NCI-H510A (cell line): ENCODE measurements around the gene UNC93A.
"Not testable (repeated sequence)": the region's sequence is repeated elsewhere in the genome, so short reads cannot be mapped to it uniquely, and the experiment has no call there.

Source experiments
- DNase-seq: peaks from one replicate; lab custom pipeline; 2025; lab: John Stamatoyannopoulos, UW

The UNC93A gene

DNA sequence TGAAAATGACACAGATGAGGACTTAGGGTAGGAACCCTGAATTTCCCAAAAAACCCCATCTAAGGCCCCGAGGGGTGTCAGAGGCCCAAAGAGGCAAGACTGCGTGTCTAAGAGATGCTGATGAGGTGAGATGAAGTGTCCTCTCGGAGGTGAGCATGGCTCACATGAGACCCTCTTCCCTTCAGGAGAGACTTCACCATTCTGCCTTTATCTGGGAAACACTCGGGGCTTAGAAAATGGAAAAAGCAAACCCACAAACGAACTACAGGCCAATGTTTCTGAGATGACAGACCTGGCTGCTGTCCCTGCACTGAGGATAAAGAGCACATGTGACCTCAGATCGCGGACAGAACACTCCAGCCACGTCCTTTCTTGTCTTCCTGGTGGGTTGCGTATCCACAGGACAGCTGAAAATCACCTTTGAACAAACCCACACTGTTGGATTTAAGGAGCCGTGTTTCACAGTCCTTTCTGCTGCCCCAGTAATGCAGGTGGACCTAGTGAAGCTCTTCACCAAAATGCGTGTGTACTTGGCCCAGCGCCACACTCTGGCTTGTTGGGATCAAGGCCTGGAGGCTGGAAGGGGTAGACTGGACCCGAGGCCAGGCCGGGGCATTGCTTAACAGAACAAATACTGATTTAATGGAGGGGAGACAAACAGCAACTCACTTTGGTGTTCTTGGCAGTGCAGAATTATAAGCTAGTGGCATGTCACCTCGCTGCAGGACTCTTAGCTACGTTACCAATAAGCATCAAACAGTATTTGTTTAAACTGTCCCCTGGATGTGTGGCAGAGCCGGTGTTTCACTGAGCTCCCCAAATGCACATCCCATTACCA is 18.5 kb downstream of the UNC93A start:
- not testable (repeated sequence) for DNase-seq

DNA sequence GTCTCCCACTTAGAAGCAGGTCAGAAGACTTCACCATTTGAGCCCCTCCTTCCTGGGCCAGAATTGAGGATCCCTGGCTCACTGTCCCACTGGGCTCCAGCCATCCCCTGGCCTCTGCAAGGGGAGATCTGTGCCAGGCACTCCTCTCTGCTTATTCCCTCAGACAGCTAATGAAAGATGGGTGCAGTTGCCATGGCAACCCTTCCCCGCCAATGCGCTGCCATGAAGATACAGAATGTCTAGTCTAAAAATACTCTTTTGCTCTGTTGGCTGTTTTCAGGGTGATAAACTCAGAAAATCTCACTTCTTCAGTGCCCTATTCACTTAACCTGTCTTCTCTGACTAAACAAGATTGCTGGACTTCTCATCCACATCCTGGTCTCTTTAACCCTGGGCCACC is 20.2 kb downstream of the UNC93A start:
- no peak for DNase-seq

DNA sequence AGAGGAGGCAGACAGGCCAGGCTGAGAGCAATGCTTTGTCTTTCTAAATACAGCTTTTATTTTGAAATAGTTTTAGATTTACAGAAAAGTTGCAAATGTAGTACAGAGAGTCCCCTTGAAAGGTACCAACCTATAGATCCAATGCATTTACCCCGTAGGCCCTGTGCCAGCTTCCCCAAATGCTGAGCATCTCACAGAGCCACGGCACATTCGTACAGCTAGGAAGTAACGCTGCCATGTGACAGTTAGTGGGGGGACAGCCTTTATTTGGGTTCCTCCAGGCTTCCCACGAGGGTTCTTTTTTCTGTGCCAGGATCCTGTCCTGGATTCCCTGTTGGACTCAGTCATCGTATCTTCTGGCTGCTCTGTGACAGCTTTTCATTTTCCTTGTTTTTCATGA is 20.6 kb downstream of the UNC93A start:
- not testable (repeated sequence) for DNase-seq

DNA sequence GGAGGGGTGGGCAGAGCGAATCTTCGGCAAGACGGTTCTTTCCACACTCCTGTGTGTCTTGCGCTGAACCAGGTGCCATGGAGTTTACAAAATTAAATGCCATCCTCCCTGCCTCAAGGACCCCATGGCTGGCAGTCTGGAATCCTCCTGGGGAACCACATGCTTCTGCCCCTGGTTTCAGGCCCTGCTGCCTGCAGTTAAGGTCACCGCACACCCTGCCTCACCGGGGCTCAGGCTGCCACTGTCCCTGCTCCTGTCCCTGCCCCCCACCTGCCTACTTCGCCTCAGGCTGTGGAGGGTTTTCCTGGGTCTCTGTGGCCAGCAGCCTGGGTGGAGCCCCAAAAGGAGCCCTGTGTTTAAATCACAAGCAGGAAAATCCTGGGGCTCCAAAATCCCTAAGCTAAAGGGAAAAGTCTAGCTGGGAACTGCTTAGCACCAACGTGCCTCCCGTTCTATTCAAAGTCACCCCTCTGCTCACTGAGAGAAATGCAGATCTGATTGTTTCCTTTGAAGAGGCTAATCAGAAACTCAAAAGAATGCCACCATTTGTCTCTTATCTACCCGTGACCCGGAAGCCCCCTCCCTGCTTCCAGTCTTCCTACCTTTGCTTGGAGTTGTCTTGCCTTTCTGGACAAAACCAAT is 23.2 kb downstream of the UNC93A start:
- DNase-seq, result no peak

DNA sequence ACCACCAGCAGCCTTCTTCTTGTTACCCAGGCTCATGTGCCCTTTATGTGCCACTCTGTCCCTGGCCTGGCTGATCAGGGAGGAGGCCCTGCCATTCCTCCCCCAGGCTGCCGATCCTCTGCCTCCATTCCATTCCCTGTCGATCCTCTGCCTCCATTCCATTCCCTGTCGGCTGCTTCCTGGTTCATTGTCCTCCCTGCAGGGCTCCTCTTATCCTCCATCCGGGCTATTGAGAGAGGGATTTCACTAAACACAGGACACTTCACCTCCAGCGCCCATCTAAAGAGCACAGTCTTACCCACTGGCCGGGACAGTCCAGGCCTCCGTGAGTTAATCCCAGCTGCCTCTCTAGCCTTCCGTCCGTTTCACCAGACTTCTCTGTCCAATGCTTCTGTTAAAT is 26.1 kb downstream of the UNC93A start:
- DNase-seq, result no peak

DNA sequence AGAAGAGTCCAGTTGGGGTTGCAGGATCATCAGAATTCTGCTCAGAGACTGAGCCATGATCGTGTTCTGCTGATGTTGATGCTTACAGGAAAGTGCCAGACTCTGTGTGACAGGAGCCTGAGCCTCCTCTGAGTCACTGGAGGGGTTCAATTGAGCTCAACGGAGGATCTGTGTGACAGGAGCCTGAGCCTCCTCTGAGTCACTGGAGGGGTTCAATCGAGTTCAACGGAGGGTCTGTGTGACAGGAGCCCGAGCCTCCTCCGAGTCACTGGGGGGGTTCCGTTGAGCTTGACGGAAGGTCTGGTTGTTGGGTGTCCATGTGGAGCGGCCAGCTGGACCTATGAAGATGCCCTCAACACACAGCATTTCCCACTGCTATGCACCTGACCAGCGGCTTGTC is 27.2 kb downstream of the UNC93A start:
- DNase-seq, result not testable (repeated sequence)

DNA sequence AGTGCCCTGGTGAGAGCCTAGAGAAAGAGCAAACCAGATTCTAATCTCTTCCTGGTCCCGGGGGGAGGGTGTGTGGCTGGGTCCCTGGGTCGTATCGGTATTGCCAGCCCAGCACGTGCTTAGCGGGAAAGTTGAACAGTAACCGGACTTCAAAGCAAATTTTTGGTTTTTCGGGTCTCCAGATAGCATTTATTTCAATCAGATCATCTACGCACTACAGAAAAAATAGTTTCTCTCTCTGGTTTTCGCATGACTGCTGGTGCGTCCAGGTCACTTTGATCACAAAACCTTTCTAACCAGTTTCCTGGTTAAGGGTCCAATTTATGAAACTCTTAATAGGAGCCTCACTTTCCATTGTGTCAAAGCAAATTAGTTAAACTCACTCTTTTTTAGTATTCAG is 27.7 kb downstream of the UNC93A start:
- not testable (repeated sequence) for DNase-seq

DNA sequence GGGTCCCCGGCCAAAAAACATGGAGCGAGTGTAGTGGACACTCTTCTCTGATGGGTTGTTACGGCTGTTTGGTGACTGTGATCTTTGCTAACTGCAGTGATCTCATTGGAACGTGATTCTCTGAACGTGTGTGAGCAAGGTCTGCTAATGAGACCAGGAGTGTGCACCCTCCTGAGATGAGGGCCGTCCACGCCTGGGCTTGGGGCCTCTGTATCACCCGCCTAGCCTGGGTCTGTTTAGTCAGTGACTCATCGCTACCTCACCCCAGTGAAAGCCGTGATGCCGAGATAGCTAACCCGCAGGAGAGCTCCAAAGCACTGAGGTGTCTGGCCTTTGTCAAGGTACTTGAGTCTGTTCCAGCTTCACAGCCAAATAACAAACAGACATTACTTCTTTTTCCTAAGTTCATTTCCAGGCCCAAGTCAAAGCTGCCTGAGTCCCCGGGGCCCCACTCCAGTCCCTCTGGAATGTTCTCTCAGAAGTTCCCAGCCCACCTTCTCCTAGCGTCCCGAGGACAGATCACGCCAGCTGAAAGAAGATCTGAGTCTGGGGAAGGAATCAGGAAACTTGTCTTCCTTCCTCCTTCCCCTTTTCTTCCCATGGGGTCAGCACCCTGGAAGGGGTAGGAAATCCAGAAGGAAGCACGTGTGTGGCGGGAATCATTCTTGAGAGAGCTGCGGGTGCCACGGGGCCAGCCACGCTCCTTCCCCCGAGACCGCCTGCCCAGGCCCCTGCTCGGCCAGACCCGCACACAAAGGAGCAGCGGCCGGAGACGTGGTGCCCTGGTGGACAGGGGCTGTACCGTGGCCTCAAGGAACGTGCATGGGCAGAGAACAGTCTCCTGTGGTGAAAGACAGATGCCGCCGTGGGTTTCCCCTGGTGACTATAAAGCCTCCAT is 29.0 kb downstream of the UNC93A start:
- DNase-seq, result peak; percentile 24

DNA sequence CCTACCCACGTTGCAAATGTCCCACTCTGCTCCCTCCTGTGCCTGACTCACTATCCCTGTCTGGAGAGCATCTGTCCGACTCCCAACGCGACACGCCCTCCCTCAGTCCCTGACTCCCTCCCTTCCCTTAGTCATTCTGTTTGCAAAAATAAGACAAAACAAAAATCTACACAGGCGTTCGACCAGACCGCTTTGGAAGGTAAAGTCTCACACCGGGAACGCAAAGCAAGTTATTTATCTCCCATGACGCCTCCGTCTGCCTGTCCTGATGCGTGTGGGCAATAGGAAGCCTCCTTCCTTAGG is 29.6 kb downstream of the UNC93A start:
- DNase-seq, result not testable (repeated sequence)

DNA sequence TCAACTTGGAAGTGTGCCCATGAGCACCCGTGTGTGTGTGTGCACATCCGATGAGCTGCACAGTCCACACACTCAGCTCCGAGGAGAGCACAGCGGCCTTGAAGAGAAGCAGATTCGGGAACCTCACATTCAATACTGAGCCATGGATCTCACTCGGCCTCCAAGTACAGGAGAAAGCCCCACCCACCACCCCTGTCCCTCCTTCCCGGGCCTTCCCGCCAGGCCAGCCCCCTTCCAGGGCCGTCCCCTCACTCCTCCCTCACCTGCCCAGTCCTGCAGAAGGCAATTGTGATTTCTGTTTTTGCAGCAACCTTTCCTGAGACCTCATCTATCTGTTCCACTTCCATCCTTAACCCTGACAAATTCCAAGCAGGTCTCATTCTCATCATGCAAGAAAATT is 30.1 kb downstream of the UNC93A start:
- DNase-seq, result not testable (repeated sequence)

DNA sequence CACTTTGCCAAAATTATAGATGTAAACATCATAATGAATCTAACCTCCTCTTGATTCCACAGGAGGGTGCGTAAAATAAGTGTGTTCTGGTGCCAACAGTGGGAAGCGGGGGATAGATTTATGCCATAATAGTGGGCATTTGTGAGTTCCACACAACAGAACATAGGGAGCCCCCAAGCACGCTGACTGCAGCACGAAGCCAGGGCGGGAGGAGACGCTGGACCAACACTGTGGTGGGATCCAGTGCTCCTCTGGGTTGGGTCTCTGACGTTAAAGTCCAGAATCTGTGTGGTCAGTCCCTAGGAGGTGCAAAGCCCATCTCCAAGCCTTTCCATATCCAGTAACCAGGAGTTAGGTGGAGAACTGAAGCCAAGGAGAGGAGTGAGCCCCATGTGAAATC is 32.0 kb downstream of the UNC93A start:
- DNase-seq, result no peak

DNA sequence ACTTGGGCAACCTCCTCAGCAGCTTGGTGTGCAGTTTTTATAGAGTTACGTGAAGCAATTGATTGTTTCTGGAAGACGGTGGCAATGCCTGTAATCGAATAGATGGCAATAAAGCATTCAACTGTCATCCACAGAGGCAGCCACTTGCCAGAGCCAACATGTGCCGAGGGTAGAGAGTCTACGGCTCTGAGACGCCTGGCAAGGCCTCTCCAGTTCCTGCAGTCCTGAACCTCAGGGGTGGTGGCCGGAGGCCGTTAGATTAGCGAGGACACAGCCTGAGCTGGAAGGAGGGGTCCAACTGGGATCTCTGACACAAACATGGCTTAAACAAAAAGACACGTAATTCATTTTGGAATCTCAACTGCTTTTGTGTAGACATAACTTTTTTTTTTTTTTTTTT is 33.0 kb downstream of the UNC93A start:
- no peak for DNase-seq

DNA sequence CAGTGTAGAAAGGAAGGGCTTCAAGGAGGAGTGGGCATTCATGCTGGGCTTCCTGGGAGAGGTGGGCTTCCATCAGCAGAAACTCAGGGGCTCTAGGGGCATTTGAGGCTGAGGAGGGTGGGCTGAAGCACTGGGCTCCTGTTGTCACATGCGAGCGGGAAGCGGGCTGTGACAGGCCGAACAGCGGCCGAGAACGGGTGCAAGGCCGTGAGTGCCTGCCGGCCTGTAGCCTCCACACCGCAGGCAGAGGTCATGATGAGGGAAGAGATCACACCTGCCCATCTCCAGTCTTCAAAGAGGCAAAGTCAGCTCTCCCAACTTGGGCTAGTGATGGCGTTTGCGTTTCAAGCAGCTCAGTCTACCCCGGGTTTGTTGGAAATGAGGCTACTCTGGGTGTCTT is 34.7 kb downstream of the UNC93A start:
- no peak for DNase-seq

DNA sequence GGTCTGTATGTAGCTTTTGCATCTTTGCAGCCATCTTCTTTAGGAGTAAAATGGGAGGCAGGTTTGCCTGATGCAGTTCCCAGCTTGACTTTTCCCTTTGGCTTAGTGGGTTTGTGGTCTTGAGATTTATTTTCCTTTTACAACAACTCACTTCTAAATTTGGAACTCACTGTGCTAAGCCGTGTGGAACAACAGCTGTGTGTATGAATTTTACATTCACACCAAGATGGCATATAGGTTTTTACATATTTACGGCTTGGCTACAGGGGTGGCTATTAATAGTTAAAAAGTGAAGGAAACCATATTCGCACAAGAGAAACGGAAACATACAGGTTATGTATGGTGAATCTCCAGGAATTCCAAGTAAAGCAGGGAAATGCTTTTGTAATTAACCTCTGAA is 36.3 kb downstream of the UNC93A start:
- no peak for DNase-seq

DNA sequence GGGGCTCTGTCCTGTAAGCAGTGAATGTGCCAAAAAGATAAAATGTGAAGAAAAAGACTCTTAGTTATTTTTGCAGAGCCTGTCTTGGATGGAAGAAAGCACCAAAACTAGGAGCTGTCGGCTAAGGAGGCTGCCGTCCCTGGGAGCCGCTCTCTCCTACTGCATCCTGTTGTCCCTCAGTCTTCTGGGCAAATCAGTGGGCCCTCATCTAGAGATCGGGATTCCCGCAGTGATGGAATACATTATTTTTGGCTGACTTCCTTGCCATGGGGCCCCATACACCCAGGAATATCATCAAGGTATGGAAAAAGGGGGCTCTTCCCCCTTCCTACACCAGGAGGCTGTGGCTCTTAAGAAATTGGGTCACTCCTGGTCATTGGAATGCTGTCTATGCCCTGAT is 37.0 kb downstream of the UNC93A start:
- no peak for DNase-seq

DNA sequence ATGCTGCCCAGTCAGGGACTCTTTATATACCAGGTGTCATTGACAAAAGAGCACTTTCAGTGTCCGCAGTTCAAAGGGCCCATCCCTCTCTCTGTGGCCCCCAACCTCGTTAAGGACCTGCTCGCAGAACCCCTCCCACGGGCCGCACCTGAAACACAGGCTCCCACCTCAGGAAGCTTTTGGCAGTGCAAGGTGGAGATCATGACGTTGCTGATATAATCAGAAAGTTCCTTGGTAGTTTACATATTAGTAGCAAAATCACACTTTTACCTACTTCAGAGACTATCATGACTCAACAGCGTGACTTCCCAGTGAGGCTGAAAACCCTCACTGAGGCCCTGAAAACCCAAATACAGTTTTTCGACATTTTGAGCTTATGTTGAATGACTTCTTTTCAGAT is 37.9 kb downstream of the UNC93A start:
- no peak for DNase-seq

DNA sequence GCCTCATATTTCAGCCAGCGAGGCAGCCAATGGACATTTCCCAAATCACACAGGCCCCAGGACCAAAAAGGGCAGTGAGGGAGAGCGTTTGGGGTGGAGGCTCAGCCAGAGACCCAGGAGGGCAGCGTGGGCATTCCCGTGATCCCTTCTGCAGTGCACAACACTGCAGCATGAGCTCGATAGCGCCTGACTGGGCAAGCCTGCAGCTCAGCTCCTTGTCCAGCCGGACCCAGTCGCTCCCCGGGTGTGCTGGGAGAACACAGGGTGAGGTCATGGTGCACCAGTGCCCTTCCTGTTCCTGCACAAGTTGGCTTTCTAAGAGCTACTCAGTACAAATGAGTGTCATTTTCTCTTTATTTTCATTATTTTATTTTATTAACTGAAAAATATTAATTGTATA is 39.6 kb downstream of the UNC93A start:
- no peak for DNase-seq

DNA sequence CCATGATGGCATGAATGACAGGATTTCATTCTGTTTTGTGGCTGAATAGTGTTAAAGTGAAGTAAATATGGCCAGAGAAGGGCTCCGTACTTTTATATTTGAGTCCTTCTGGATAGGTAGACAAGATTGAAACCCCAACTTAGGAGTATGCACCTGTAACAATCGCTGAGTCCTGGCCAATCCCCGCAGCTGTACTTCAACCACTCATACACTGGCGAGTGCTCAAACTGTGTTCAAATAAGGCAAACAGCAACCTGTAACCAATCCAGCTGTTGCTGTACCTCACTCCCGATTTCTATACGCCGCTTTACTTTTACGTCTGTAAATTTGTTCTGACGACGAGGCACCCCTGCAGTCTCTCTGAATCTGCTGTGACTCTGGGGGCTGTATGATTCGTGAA is 40.5 kb downstream of the UNC93A start:
- no peak for DNase-seq

DNA sequence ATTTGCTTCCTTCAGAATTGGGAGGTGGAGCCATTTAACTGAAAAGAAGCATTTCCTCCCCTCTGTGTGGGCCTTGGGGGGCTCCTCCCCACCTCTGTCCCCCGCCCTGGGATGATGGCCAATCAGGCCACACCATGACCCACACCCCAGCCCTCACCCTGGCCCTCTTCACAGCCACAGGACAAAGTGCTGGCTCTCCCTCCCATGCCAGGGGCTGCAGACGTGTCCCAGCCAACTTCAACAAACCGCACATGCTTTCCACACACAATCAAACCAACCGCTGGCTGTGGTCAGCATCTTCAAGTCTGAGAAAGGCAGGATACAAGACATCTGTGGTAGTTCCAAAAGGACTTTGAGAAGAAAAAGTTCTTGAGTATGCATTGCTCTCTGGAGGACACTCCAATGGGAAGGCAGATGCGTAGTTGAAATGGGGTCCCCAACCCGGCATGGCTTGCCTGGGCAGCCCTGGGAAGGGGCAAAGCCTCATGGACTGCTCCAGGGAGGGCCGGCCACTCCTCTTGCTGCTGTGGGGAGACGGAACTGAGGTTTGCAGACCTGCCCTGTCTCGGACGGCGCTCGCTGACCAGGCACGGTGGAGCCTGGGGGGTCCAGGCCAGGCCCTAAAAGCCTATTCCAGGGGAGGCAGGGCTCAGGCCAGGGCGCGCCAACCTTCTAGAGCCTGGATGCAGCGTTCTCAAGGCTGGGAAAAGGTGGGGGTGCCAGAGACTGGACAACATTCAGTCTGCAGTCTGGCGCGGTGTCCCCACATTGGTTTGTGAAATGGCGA is 45.9 kb downstream of the UNC93A start:
- no peak for DNase-seq

DNA sequence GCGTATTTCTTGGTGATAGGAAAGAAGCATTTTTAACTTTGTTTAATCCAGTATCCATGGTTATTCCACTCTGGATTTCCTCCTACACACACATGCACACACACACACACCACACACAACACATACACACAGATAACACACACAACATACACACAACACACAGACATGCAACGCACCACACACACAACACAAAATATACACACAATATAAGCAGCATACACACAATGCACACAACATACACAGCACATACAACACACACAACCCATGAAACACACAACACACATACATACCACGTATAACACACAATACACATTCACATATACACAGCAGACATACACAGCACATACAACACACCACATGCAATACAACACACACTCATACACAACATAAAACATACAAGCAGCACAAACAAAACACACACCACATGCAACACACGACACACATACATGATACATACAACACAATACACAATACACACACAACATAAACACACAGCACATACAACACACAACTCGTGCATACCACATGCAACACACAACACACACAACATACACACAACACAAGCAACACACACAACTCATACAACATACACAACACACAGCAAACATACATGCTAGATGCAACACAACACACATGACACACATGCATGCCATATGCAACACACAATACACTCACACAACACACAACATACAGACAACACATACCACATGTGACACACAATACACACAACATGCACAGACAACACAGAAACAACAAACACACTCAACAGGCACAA is 46.7 kb downstream of the UNC93A start:
- no peak for DNase-seq

DNA sequence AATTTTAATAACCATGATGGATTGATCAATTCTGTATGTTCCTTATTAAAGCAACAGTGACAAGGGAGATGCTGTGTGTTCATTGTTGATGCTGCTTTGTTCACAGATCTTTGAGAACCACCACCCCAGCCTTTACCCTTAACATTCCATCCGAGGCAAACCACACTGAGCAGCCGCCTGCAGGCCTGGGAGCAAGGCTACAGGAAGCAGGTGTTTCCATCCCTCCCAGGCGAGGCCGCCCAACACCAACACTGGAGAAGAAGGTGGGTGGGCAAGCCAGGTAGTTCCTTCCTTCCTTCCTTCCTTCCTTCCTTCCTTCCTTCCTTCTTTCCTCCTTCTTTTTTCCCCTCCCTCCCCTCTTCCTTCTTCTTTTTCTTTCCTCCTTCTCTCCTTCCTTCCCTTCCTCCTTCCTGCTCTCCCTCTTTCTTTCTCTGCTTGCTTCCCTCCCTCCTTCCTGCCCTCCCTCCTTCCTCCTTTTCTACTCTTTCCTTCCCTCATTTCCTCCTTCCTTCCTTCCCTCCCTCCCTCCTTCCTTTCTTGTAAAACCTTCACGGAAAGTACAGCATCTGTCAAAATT is 47.5 kb downstream of the UNC93A start:
- DNase-seq, result no peak
